Measurements from ENCODE around the gene SYNGR4. TPM values are rescaled to one million over a fixed set of nuclear protein-coding genes. Genes with fewer than 3 reads are reported as not detected.
"Not testable (repeated sequence)": the region's sequence is repeated elsewhere in the genome, so short reads cannot be mapped to it uniquely, and the experiment has no call there.

The SYNGR4 gene
- total RNA-seq, 1 donor from 2014 or later: not detected

- ATAC-seq (ENCODE audit: poor library complexity) (no peak), DNase-seq (no peak)
- intact Hi-C loops (cut with DNase I): no loop called here
Measured at GRCh38 chr19:48364598-48365348, 606 bp downstream of the SYNGR4 start.

- intact Hi-C loops (cut with DNase I): no loop called here
- DNase-seq: no peak
- no peak for ATAC-seq (ENCODE audit: poor library complexity)
Measured at GRCh38 chr19:48365602-48366001, 1.4 kb downstream of the SYNGR4 start.

DNA sequence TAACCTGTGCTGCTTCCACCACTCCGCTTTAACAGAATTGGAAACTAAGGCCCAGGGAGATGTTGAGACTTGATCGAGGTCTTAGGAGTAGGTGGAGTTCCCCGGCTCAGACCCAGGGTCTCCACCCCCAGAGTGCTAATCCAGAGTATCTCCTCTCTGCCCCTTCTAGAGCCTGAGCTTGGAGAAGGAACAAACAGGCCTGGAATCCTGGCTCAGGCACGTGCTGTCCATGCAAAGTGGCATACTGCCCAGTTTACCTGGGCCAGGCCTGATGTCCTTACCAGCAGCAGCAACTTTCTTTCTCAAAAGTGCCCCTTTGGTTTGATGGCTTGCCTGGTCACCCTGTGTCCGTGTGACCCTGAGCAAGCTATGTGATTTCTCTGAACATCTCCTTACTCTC, 3.7 kb downstream of the SYNGR4 start:
- DNase-seq: no peak
- intact Hi-C loops (cut with DNase I): no loop called here
- ATAC-seq (ENCODE audit: poor library complexity): no peak

DNA sequence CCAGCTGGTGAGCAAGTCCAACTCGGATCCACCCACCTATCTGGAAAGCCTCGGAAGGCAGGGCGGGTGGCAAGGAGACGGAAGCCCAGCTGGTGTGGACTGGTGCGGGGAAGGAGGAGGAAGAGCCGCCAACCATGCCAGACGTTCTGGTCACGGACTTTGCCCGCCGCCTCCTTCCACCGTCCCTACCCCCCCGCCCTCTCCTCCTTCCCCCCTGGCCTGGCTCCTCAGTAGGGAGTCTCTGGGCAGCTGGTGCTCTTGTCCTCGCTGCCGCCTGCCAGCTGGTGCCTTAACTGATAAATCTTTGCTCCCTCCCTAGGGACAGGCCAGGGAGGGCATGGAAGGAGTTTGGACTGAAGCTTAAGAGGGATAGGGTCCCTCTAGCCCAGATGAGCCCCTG, 4.8 kb downstream of the SYNGR4 start:
- ATAC-seq (ENCODE audit: poor library complexity) (no peak), DNase-seq (no peak)

GRCh38 chr19:48370955-48371354, 6.8 kb downstream of the SYNGR4 start:
- intact Hi-C loops (cut with DNase I): no loop called here
- ATAC-seq (ENCODE audit: poor library complexity) (no peak), DNase-seq (no peak)

More for the DNA sequence above, 4.8 kb downstream of the SYNGR4 start:
- intact Hi-C loops (cut with DNase I): no loop called here

DNA sequence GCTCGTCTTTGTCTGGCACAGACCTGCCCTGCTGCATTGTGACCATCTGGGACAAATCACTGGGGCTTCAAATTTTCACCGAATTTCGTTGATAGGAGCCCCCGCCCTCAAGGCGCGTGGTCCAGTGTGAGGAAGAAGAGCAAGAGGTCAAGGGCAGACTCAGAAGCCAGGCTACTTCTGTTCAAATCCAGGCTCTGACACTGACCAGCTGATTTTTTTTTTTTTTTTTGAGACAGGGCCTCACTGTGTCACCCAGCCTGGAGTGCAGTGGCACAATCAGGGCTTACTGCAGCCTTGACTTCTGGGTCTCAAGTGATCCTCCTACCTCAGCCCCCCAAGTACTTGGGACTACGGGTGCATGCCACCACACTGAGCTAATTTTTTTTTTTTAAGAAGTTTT, 7.2 kb downstream of the SYNGR4 start:
- intact Hi-C loops (cut with DNase I): no loop called here
- DNase-seq (no peak), ATAC-seq (ENCODE audit: poor library complexity) (no peak)

DNA sequence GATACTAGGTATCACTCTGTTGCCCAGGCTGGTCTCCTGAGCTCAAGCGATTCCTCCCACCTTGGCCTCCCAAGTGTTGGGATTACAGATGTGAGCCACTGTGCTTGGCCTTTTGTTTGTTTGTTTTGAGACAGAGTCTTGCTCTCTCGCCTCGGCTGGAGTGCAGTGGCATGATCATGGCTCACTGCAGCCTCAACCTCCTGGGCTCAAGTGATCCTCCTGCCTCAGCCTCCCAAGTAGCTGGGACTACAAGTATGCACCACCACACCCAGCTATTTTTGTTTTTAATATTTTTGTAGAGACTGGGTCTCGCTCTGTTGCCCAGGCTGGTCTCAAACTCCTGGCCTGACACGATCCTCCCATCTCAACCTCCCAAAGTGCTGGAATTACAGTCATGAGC, 7.6 kb downstream of the SYNGR4 start:
- ATAC-seq (ENCODE audit: poor library complexity); intact Hi-C loops (cut with DNase I); DNase-seq: not testable (repeated sequence)

DNA sequence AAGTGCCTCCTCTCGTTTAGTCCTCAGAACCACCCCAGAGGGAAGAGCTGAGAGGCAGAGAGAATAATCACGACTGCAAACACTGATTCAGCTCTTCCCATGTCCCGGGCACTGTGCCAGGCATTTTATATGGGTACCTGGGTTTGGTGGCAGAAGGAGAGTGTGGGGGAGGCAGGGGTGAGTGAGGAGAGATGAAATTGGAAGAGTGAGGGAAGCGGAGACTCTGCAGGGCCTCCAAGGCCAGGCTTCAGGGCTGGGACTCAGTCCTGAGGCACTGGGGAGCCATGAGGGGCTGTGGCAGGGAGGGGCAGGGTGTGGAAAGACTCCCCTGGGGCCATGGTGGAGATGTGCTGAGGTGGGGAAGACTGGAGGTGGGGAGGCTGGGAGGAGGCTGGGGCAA, 8.7 kb downstream of the SYNGR4 start:
- DNase-seq (no peak), ATAC-seq (ENCODE audit: poor library complexity) (no peak)
- intact Hi-C loops (cut with DNase I): no loop called here

DNA sequence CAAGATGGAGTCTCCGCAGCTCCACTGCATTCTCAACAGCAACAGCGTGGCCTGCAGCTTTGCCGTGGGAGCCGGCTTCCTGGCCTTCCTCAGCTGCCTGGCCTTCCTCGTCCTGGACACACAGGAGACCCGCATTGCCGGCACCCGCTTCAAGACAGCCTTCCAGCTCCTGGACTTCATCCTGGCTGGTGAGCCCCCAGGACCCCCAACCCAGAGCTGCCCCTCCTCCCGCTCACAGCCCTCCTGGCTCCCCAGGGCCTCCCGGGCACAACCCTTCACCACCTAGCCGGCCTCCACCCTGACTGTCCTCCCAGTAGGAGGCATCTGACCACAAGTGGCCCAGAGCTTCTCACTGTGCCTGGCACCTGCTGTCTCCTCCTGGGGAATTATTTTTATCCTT, 9.4 kb downstream of the SYNGR4 start:
- intact Hi-C loops (cut with DNase I): no loop called here
- no peak for ATAC-seq (ENCODE audit: poor library complexity)
- DNase-seq: no peak

DNA sequence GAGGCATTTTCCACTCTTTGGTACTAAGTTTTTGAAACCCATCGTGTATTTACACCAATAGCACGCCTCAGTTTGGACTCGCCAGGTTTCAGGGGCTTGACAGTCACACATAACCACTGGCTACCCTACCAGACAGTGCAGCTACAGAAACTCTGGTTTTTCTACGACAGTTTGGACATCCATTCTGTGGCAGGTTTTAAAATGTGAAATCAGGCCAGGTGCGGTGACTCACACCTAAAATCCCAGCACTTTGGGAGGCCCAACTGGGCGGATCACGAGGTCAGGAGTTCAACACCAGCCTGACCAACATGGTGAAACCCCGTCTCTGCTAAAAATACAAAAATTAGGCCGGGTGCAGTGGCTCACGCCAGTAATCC, 14.0 kb downstream of the SYNGR4 start:
- DNase-seq: no peak
- no peak for ATAC-seq (ENCODE audit: poor library complexity)
- intact Hi-C loops (cut with DNase I): no loop called here

GRCh38 chr19:48379058-48379457, 14.9 kb downstream of the SYNGR4 start:
- DNase-seq (no peak), ATAC-seq (ENCODE audit: poor library complexity) (no peak)
- intact Hi-C loops (cut with DNase I): no loop called here

DNA sequence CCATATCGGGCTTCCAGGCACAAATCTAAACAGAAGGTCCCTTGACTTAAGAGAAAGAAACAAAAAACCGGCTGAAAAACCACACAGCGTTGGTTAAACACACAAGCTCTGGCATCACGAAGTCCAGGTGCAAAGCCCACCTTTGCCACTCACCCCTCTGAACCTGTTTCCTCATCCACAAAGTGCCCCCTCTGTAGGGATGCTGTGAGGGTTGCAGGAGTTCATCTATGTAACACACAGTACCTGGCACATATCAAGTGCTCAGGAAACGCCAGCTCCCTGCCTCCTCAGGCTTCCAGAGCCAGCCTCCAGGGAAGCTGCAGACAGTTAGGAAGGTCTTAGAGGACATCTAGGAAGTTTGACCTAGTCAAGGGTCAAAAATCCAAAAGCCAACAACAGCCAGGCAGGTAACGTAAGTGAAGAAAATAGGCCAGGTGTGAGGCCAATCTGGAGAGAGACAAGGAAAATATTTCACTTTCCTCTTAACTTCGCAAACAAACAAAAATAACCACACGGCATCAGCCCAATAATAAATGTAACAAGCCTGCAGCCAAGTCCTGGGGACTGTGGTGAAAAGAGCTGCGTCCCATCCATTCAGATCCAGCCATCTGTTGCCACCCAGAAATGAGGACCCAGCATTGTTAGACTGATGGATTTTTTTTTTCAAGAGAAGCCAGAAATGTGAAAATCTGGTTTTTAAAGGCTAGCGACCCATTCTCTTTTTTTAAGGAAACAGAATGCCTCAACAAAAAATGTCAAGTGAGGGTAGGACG, 17.2 kb downstream of the SYNGR4 start:
- DNase-seq (no peak), ATAC-seq (ENCODE audit: poor library complexity) (no peak)
- intact Hi-C loops (cut with DNase I): no loop called here

- DNase-seq (no peak), ATAC-seq (ENCODE audit: poor library complexity) (no peak)
- intact Hi-C loops (cut with DNase I): no loop called here
Measured at GRCh38 chr19:48382286-48382685, 18.1 kb downstream of the SYNGR4 start.

DNA sequence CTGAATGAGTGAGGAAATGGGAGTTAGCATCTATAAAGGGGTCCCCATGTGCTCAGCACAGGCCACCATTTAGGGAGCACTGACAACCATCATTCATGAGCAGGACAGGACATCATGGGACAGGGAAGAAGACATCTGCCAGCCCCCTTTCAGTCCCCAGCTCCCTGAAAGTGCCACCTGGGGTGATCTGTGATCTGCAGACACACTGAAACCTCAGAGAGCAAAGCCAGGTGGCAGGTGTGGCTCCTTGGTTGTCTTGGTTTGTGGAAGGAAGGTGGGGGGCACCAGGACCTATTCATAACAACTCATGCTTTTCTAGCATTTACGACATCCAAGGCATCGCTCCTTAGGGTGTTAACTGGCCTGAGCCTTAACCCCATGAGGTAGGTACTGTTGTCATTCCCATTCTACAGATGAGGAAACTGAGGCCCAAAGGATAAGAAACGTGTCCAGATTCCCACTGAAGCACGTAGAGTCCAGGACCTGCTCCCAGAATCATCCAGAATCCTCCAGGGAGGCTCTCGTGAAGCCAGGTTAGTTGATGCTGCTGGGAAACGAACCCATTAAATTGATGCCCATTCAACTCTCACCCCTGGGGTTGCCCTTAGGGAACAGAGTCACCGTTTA, 21.4 kb downstream of the SYNGR4 start:
- intact Hi-C loops (cut with DNase I): no loop called here
- ATAC-seq (ENCODE audit: poor library complexity) (no peak), DNase-seq (no peak)

- intact Hi-C loops (cut with DNase I): no loop called here
- no peak for DNase-seq
Measured at GRCh38 chr19:48386981-48387380, 22.8 kb downstream of the SYNGR4 start.

DNA sequence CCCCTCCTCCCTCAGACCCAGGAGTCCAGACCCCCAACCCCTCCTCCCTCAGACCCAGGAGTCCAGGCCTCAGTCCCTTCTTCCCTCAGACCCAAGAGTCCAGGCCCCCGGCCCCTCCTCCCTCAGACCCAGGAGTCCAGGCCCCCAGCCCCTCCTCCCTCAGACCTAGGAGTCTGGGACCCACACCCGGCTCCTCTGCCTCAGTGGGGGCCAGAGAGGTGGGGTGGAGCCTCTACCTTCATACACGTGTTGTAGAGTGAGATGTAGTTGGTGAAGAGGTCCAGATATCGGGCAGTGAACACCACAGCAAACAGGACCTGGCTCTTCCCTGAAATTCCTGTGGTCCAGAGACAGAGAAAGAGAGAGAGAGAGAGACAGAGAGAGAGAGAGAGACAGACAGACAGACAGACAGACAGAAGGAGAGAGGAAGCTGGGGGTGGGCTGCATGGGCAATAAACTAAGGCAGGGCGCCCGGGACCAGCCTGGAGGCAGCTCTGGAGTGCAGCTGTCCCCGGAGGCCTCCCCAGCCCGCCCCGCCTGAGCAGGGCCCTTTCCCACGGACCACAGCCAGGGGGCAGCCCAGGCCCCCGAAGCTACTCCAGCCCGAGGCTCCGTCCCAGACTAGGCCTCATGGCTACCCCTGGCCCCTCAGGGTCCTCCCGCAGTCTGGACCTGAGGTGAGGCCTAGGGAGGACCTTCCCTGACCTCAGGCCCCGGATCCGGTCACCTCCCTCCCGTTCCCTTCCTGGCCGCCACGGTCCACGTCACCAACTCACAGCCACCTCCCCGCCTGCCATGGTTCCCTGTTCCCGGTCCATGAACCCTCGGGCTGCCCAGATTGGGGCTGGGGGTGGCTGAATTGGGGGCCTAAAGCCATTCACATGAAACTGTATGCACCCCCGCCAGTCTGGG, 26.3 kb downstream of the SYNGR4 start:
- DNase-seq (peak; percentile 80), ATAC-seq (ENCODE audit: poor library complexity) (peak; percentile 84)
- intact Hi-C loops (cut with DNase I): loop anchor here (5.0 kb wide), 1 partner anchor 73 kb away; no protein-coding TSS in a partner anchor

More at GRCh38 chr19:48386981-48387380, 22.8 kb downstream of the SYNGR4 start:
- no peak for ATAC-seq (ENCODE audit: poor library complexity)

DNA sequence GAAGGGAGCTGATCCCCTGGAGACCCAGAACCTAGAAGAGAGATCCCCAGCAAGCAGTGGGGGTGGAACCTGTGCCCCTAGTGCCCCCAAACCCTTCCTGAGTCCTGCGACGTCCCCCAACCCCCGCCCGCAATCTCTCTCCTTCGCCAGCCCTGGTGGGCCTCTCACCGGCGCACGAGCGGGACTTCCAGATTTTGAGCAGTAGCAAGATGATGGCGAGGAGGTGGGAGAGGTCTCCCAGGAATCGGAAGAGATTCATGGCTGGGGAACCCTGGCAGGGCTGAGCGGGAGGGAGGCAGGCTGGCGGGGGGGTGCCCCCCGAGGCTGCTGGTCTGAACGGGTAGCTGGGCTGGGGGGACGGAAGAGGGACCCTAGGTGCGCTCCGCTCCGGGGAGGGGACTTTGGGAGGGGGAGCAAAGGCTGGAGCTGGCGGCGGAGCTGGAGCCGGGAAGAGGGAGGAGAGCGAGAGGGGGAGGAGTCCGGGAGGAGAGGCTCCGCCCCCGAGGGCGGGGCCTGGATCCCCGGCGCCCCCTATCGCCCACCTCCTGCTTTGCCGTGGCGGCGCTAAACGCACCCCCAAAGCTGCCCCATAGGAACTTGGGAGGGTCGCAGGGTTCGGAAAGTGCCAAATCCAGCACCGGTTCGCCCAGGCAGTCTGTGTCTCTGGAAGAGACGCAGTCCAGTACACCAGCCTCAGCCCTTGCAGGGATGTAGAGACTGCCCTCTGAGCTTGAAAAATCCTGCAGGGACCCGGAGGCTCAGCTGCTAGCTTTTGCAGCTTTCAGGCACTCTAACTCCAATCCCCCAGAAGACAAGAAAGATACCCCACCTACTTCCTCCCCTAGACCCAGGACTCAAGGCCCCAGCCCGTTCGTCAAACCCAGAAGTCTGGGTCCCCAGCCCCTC, 27.2 kb downstream of the SYNGR4 start, which contains the start of gene KDELR1:
KDELR1 (minus strand) TSS at position 452 of the 906 bp plus-strand sequence; CDS start at position 259, 193 bp downstream.
- intact Hi-C loops (cut with DNase I): loop anchor here (5.0 kb wide), 1 partner anchor 74 kb away; no protein-coding TSS in a partner anchor
- ATAC-seq (ENCODE audit: poor library complexity) (peak; percentile 97), DNase-seq (peak; percentile 82)

GRCh38 chr19:48392006-48392344, 27.8 kb downstream of the SYNGR4 start:
- ATAC-seq (ENCODE audit: poor library complexity); DNase-seq: not testable (repeated sequence)
- intact Hi-C loops (cut with DNase I): loop anchor here (5.0 kb wide), 1 partner anchor 75 kb away; no protein-coding TSS in a partner anchor
